Fibroblast of skin of left biceps (primary cell): ENCODE data around the gene HPSE2.
"Not testable (repeated sequence)": the region's sequence is repeated elsewhere in the genome, so short reads cannot be mapped to it uniquely, and the experiment has no call there.

ENCODE experiments used
- DNase-seq, 2 experiments: peaks; one replicate each; pipeline ENCODE4 v3.0.0-alpha.2; 2013; ENCODE audit warnings: low read depth in 2 of 2

HPSE2 gene

DNA sequence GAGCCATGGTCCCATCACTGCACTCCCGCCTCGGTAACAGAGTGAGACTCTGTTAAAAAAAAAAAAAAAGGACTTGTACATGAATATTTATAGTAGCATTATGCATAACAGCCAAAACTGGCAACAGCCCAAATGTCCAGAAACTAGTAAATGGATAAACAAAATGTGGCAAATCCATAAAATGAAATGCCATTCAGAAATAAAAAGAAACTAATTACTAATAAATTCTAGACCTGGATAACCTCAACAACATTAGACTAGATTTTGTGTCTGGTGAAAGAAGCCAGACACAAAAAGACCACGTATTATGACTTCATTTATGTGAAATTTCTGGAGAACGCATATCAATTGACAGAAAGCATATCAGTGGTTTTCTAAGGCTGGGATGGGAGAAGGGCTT lies 74.5 kb downstream of the HPSE2 start:
- DNase-seq = no peak

DNA sequence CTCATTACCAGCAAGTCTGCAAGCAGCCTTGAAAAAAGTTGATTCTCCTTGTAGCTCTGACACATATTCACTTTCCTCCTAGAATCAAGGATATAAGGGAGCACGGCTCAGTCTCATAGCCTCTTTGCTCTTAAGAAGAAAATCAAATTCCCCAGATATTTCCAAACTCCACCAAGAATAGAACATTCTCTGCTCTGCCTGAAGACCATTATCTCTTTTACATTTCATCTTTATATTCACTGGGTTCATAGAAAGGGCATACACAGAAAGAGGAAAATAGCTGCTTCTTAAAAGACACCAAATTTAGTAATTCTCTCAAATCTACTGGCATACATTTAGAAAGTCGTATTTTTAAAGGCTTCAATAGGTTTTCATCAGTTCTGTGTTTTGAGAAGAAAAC lies 92.0 kb downstream of the HPSE2 start:
- DNase-seq = no peak

DNA sequence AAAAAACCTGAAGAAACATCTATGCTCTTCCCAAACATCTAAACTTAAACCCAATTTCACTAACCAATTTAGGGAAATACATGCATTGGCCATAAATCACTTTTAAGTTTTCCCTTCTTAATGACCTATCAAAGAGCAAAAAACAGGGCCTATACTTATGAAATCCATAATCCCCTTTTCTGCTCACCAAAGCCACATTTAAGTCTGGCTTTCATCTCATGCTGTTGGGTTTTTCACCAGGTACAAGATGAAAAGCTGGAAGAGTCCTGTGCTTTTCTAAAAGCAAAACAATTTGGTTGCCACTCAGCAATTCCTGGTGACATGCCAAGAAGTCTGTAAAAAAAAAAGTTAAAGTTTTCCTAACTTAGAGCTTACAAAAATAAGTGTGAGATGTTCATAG lies 92.6 kb downstream of the HPSE2 start:
- DNase-seq = no peak

DNA sequence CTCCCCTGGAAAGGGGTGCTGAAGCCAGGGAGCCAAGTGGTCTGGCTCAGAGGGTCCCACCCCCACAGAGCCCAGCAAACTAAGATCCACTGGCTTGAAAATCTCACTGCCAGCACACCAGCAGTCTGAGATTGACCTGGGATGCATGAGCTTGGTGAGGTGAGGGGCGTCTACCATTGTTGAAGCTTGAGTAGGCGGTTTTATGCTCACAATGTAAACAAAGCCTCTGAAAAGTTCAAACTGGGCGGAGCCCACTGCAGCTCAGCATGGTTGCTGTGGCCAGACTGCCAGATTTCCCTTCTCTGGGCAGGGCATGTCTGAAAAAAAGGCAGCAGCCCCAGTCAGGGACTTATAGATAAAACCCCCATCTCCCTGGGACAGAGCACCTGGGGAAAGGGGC lies 102.8 kb downstream of the HPSE2 start:
- not testable (repeated sequence) for DNase-seq

DNA sequence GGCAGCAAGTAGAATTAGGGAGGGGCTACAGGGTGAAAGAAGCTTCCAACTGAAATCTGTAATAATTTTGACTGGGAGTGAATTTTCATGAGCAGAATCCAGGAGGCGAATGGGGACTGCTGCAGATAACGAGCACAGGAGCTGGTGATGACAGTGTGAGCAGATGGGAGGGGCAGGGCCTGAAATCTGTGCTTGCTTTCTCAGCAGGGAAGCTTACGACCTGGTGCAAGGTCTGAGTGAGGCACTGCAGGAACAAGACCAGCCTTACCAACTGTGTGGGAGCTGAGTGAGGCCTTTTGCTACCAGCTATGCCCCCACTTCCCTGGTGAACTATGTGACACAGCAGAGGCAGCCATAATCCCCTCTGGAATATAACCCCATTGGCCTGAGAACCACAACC lies 109.8 kb downstream of the HPSE2 start:
- DNase-seq = no peak

DNA sequence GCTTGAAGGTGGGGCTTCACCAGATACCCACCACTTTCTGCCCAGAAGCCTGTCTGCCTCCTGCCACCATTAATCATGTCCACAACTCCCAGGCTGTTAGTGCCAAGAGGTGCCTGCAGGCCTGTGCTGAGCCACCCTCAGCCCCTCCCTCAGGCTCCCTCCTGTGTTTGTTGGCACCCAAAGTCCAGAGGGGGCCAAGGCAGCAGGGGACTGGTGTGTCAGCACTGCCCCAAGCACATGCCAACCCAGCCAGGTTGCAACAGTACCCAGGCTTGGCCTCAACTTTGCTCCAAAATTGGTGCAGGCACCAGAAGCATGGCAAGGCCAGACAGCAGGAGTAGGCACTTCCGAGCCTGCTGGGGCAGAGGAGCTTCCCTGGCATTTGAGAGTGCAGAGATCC lies 111.3 kb downstream of the HPSE2 start:
- no peak for DNase-seq

DNA sequence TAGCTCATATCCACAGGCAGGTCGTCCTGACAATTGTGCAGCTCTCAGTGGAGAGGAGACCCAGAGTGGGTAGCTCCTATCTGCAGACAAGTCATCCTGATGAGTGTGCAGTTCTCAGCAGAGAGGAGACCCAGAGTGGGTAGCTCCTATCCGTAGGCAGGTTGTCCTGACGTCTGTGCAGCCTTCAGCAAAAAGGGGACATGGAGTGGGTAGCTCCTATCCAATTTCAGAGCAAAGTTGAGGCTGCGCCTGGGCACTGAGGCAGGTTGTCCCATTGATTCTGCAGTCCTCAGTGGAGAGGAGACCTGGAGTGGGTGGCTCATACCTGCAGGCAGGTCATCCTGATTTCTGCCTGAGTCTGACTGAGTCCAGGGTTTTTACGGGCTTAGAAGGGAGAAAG lies 111.8 kb downstream of the HPSE2 start:
- DNase-seq = no peak

DNA sequence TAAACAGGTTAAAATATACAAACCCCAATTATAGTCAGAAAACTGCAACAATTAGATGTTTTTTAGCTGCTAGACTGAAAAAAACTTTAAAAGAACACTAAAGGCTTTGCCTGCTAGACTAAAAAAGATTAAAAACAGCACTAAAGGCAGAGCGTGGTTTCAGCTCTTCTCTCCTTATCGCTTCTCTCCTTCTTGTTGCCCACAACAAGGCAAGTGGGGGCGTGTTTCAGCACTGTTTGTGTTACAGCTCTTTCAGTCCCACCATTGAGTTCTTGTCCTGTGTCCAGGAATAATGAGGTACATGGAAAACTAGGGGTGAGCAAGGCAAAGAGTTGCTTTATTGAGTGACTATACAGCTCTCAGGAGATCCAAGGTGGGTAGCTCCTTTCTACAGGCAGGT lies 112.3 kb downstream of the HPSE2 start:
- no peak for DNase-seq

DNA sequence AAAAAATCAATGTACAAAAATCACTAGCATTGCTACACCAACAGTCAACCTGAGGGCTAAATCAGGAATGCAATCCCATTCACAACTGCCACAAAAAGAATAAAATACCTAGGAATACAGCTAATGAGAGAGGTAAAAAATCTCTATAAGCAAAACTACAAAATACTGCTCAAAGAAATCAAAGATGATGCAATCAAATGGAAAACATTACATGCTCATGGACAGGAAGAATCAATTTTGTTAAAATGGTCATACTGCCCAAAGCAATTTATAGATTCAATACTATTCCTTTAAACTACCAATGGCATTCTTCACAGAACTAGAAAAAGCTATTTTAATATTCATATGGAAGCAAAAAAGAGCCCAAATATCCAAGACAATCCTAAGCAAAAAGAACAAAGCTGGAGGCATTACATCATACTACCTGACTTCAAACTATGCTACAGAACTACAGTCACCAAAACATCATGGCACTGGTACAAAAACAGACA lies 116.3 kb downstream of the HPSE2 start:
- no peak for DNase-seq

DNA sequence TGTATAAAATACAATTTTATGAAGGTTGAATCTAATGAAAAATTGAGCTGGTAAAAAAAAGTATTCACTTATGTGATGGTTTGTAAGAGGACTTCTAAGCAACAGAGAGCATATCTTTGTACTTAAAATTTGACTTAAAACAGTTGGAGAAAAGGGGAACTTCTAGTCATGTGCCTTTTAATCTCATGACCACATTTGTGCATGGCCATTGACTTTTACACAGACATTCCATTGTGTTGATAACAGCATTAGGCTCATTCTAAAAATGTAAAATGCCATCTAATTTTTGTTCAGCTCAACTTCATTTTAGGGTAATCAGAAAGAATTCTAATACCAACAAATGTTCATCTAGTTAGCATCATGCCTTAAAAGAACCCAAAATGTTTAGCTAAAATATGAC lies 119.9 kb downstream of the HPSE2 start:
- no peak for DNase-seq

DNA sequence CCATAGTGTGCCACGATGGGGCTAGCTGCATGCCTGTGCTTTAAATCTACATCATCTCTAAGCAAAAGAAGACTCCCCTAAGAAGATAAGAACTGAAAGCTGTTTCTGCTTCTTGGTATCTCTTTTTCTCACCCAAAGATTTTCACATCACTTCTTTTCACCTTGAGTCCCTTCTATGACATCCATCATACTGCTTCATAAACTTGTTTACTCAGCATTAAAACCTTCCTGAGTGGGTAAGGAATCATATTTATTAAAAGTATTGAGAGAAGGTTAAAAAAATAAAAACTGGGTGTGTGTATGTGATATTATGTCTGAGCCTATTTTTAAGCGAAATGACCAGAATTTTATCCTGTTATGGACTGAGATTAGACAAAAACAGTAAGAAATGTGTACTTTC lies 150.3 kb downstream of the HPSE2 start:
- no peak for DNase-seq

DNA sequence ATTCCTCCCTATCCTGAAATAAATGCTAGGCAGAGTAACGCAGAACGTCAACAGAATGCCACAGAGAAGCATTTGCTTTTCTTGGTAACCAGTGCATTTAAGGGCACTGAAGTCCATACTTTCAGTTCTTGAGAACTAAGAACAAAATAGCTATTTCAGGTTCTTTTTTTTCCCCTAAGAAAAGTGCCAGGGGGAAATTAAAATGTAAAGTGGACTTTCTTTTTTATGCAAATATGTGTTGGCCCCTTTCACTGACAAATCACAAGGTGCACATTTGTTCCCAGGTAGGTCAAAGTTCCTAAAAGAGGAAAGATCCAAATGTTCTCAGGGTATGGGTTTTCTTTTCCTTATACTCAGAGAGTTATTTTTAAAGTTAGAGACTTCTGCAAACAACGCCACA lies 151.5 kb downstream of the HPSE2 start:
- no peak for DNase-seq

DNA sequence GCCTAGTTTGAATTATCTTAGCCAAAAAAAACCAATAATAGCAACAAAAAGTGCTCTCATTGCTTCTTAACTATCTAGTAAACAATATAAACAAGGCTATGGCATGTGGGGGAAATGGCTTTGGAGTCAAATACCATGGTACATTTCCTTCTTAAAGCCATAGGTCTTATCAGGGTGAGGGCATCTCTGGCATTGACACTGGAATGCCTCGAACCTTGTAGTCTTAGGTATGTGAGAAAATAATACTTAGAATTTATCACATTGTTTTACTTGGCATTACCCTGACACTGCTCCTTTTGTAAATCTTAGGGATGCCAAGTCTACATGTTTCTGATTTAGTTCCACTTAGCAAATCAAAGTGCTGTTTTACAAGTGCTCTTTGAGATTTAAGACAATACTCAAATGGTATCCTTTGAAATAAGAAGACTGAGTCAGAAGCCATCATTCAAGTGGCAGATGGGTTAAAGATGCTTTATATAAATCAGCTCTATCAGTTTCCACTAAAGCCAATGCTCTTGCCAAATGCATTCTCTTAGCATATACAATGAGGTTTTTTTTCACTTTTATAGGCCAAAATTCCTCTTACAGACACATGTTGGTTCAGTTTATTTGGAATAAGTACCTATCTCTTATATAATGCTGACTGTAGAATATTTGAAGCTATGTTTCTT lies 155.2 kb downstream of the HPSE2 start:
- no peak for DNase-seq

DNA sequence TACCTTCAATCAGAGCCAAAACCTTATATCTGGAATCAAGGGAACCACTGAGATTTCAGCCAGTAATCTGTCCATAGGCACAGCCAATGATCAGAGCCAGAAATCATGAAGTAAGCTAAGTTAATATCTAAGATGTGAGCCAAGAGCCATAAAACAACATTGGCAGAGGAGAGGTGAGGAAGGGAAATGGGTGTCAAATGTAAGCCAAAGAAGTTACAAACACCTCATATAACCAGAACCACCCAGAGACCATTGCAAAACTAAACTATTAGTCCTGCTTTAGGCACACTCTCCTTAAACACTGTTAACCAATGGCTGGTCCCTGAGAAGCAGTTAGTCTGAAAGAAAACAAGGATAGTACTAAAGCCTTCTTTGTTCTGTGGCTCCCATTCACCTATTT lies 173.1 kb downstream of the HPSE2 start:
- no peak for DNase-seq

DNA sequence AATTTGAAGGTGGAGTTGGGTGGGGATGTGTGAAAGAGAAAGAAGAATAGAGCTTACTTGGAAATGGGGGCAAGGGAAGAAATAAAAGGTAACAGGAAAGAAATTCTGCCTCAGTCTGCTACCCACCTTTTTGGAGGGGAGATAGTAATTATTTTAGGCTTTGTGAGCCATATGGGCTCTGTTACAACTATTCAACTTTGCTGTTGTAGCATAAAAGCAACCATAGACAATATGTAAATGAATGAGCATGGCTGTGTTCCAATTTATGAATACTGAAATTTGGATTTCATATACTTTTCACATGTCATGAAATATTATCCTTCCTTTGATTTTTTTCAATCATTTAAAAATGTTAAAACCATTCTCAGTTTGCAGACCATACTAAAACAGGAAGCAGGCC lies 176.9 kb downstream of the HPSE2 start:
- DNase-seq = no peak

DNA sequence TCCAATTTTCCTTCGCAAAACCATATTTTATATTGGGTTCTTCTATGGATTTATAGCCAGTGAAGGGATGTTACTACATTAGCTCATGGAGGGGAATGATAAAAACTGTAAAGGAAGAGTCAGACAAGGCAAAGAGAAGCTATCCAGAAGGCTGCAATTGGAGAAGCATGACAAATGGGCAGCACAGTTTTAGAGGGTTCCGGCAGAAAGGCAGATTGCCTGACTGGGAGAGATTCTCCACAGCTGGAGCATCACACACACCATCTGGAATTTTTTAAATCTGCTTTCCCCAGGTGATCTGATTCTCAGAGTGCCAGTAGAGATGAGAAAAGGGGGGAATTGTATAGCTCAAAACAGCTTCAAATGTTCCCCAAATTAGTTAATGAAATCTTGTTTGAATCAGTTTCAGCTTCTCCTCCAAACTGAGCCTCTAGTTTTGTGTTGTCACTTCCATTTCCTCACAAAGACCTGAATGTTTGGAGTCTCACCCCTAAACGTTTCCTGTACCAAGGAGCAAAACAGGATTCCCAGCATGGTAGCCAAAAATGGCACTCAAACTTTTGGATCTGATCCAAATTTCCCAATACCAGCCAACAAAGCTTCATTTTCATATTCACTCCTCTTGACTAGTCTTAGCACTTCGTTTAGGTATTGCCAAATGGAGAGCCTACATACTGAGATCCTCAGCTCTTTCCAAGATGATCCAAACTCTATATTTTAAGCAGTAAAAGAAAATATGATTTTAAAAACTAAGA lies 177.5 kb downstream of the HPSE2 start:
- no peak for DNase-seq

DNA sequence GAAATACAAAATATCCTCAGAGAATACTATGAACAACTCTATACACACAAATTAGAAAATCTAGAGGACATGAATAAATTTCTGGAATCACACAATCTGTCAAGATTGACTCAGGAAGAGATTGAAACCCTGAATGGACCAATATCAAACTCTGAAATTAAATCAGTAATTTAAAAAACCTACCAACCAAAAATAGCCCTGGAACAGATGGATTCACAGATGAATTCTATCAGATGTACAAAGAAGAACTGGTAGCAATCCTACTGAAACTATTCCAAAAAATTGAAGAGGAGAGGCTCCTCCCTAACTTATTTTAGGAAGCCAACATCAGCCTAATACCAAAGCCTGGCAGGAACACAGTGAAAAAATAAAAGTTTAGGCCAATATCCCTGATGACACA lies 190.0 kb downstream of the HPSE2 start:
- DNase-seq = no peak

DNA sequence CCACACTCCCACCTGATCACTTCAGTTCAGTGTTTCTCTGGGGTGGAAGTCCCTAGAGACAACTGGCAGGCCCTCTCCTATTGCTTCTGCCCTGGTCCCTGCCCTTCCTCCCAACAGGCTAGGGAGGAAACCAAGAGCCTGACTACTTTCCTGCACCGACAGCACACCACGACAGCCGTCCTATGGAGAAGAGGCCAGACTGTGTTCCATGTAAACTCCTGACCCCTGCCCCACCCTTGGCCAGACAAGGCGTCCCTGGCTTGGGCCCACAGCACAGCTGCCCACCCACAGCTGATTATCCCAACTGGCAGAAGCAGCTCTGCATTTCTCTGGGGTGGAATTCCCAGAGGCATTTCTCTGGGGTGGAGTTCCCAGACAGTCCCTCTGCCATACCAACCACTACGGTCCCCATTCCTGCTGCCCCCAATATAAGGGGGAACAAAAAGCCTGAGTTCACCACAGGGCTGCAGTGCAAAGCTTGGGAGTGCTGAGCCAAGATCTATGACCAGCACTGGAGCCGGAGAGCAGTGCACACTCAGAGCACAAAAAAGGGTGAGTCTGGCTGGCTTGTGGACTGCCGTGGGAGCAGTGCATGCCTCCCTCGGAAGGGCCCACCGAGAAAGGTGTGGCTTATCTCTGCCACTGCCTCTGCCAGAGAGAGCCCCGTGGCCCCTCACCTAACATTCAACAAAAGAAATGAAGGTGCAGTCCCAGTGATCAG lies 193.4 kb downstream of the HPSE2 start:
- DNase-seq = no peak

DNA sequence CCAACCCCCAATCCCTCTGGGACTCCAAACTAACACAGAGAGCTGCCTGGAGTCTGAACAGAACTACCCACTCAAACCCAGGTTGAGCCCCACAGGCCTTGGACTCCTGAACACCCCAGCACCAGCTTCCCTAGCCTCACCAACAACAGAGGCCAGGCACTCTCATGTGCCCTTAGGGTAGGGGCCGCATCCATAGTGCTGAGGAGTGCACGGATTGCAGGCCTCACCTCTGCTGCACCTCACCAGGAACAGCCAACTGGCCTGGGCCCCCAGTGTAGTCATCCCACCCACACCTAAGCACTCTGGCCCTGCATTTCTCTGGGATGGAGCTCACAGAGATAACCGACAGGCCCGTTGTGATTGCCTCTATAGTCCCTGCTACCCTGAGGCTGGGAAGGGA lies 194.2 kb downstream of the HPSE2 start:
- DNase-seq = no peak

DNA sequence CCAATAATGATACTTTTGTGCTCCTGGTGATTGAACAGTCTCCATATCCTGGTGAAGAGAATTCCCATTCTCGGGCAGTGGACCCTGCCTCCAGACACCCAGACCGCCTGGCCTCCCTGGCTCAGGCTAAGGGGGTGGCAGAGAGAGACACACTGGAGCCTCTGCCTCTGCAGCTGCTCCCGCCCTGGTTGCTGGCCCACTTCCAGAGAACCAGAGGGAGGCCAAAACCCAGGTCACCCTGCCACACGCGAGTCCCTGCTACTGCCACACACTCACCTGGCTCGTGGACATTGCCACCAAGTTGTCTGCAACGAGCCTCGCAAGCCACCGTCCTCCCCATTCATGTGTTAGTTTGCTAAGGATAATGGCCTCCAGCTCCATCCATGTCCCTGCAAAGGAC lies 221.8 kb downstream of the HPSE2 start:
- no peak for DNase-seq

DNA sequence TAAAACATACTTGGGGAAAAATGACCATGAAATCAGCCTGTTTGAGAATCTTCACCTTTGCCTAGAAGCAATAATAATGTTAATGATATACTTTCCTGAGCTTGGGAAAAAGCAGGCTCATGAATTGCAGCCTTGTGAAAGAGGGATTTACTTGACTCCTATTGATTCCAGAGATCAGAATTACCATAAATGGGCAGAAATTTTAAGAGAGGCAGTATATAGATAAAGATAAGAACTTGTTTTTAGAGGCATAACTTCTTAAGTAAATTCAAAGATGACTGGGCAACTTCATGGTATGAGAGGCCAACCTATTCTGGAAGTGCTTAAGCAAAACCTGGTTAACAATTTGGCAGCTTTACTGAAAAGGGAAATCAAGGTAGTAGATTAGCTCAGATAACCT lies 225.4 kb downstream of the HPSE2 start:
- DNase-seq = no peak

DNA sequence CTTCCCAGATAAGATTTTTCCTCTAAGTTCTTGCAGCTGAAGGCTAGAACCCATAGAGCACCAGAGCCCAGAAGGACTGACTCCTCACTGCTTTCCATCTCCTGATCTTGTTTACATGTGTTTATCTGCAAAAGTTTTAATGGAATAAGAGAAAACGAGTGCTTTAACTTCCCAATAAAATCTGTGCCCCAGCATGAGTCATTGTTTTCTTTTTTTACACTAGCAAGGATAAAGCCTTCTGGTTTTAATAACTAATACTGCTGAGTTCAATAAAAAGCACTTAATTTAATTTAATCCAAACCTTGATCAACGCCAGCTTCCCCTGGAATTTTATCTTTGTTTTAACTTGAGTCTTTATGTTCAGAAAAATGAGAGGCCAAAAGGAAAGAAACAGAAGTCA lies 227.6 kb downstream of the HPSE2 start:
- no peak for DNase-seq

DNA sequence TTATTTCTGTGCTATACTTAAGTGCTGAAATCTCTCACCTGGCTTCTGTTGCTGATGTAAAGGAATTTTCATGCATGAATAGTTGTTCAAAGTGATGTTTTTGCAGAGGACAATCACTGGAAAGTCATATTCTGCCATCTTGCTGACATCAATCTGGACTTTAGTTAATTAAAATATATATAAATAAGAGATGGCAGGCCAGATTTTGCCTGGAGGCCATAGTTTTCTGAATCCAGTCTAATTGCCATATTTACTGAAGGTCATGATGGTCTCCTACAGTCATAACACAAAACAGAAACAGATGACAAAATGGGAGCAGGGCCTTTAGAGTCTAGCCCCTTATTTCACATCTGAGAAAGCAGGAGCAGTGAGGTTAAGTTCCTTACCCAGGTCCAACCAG lies 228.2 kb downstream of the HPSE2 start:
- no peak for DNase-seq
